Dendritic cell treated with granulocyte-macrophage colony-stimulating factor and Interleukin-4, amounts not matched to agents 40 ng/mL and 50 ng/mL, for 4 days (primary cell): ENCODE results near the gene PSMD13.

Source experiments
- H3K27ac Mint-ChIP-seq: one replicate; pipeline ENCODE4 v1.8.0; 2022; ENCODE audit warnings: mild to moderate bottlenecking, mixed read lengths
- H3K27me3 Mint-ChIP-seq: one replicate; pipeline ENCODE4 v1.8.0; 2022; ENCODE audit warnings: mild to moderate bottlenecking, mixed read lengths
- H3K36me3 Mint-ChIP-seq: one replicate; pipeline ENCODE4 v1.8.0; 2022; ENCODE audit warnings: low read depth, mixed read lengths
- H3K4me1 Mint-ChIP-seq: one replicate; pipeline ENCODE4 v1.8.0; 2022; ENCODE audit warnings: low read depth, mixed read lengths
- H3K4me3 Mint-ChIP-seq: one replicate; pipeline ENCODE4 v1.8.0; 2022; ENCODE audit warnings: mild to moderate bottlenecking, moderate library complexity, mixed read lengths
- H3K9me3 Mint-ChIP-seq: one replicate; pipeline ENCODE4 v1.8.0; 2022; ENCODE audit warnings: mixed read lengths
- intact Hi-C: fragments of 100-400 bp; cut with micrococcal nuclease; formaldehyde crosslinking; loops from one replicate; pipeline ENCODE4 v1.15.0; 2022

Gene PSMD13

DNA sequence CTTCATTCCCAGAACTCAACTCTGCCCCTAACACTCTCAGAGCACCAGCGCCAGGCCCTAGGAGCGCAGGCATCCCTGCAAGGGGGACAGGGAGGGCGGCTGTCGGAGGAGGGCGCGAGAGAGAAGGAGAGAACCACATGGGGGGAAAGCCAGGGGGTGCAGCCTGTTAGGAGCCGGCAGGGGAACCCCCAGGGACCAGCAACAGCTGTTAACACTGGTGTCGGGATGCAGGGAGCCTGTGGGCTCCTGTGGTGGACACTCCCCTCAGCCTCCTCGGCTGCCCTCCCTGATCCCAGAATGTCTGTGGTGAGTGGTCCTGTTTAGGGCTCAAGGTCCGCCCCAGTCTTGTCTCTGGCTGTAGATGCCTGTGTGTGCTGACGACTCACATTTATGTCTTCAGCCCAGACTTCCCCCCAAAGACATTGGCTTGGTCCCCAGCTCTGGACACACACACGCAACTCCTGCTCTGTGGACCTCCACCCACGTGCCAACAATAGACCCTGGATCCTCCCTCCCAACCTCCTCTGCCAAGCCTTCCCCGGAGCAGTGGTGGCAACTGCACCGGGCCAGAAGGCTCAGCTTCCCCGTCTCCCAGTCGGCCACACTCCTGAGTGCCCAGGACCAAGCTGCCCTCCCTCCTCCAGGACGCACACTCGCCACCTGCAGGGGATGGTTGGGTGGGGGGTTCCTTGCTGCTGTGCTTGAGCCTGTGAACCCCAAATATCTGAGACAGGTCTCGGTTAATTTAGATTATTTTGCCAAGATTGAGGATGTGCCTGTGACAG lies 63.4 kb downstream of the PSMD13 start:
- no peaks in the 10 kb centered on the region for H3K36me3 Mint-ChIP-seq
- peaks cover 78% of the 10 kb centered on the region for H3K27me3 Mint-ChIP-seq
- no peak overlapping the region for H3K4me3 Mint-ChIP-seq
- H3K9me3 Mint-ChIP-seq: no peaks in the 10 kb centered on the region
- H3K27ac Mint-ChIP-seq: no peak overlapping the region
- intact Hi-C loops: loop anchor here (10.0 kb wide), 1 partner anchor 45 kb away; no protein-coding TSS in a partner anchor
- H3K4me1 Mint-ChIP-seq: peaks cover 34% of the 10 kb centered on the region
